ENCODE results near the gene SYT9. TPM values are rescaled to one million over a fixed set of nuclear protein-coding genes. Genes with fewer than 3 reads are reported as not detected.

SYT9 gene
- polyA plus RNA-seq, 2 of the 4 experiments (the other 2 are of a cell fraction), result 0.10 TPM; not detected in 1

DNA sequence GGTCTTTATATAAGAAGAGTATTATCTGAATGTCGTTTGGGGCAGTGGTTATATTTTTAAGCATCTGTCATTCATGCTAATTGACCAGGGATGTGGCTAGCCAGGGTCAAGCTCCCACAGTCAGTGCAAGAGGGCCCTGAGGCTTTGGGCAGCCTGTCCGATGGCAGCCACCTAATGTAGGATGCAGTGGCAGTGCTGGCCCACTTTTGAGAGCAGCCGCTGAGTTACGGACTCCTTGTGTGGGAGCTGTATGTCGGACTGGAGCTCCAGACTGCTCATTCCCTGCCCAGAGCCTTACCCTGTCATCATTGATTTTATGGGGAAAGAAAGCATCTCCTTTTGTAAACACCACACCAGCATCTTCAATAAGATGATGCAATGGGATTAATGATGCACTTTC lies 99.5 kb downstream of the SYT9 start:
- no peak for DNase-seq (ENCODE audit: low read depth in 1 of 2, low spot score in 1 of 2)
- H3K4me3 ChIP-seq, result no peak overlapping the region
- WGBS (ENCODE audit: missing lambda C conversion rate), result 30% methylated on average over 5 of the region's 5 CpGs
- no peaks in the 10 kb centered on the region for H3K4me1 ChIP-seq
- TF ChIP-seq POLR2AphosphoS2 (conservative IDR thresholded peaks at IDR 0.05; ENCODE audit: low read length), result no peak
- no peak for TF ChIP-seq HOXA7 (CRISPR knock-in tag; IDR thresholded peaks at IDR 0.05)
- TF ChIP-seq, protein P1, sequence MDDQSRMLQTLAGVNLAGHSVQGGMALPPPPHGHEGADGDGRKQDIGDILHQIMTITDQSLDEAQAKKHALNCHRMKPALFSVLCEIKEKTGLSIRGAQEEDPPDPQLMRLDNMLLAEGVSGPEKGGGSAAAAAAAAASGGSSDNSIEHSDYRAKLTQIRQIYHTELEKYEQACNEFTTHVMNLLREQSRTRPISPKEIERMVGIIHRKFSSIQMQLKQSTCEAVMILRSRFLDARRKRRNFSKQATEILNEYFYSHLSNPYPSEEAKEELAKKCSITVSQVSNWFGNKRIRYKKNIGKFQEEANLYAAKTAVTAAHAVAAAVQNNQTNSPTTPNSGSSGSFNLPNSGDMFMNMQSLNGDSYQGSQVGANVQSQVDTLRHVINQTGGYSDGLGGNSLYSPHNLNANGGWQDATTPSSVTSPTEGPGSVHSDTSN (IDR thresholded peaks at IDR 0.05), result no peak
- no peak for TF ChIP-seq CHD2 (IDR thresholded peaks at IDR 0.05; ENCODE audit: low read length, partially characterized antibody)
- no peak for TF ChIP-seq NFE2L2 (conservative IDR thresholded peaks at IDR 0.05; ENCODE audit: low read length)
- TF ChIP-seq MAFK (IDR thresholded peaks at IDR 0.05; ENCODE audit: partially characterized antibody), result no peak
- TF ChIP-seq, protein P2, sequence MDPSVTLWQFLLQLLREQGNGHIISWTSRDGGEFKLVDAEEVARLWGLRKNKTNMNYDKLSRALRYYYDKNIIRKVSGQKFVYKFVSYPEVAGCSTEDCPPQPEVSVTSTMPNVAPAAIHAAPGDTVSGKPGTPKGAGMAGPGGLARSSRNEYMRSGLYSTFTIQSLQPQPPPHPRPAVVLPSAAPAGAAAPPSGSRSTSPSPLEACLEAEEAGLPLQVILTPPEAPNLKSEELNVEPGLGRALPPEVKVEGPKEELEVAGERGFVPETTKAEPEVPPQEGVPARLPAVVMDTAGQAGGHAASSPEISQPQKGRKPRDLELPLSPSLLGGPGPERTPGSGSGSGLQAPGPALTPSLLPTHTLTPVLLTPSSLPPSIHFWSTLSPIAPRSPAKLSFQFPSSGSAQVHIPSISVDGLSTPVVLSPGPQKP (IDR thresholded peaks at IDR 0.05; ENCODE audit: low read depth, low read length), result no peak
- no peak for TF ChIP-seq EP300 (IDR thresholded peaks at IDR 0.05)
- TF ChIP-seq RCOR1 (IDR thresholded peaks at IDR 0.05; ENCODE audit: low read depth, low read length), result no peak
- TF ChIP-seq, protein P3, sequence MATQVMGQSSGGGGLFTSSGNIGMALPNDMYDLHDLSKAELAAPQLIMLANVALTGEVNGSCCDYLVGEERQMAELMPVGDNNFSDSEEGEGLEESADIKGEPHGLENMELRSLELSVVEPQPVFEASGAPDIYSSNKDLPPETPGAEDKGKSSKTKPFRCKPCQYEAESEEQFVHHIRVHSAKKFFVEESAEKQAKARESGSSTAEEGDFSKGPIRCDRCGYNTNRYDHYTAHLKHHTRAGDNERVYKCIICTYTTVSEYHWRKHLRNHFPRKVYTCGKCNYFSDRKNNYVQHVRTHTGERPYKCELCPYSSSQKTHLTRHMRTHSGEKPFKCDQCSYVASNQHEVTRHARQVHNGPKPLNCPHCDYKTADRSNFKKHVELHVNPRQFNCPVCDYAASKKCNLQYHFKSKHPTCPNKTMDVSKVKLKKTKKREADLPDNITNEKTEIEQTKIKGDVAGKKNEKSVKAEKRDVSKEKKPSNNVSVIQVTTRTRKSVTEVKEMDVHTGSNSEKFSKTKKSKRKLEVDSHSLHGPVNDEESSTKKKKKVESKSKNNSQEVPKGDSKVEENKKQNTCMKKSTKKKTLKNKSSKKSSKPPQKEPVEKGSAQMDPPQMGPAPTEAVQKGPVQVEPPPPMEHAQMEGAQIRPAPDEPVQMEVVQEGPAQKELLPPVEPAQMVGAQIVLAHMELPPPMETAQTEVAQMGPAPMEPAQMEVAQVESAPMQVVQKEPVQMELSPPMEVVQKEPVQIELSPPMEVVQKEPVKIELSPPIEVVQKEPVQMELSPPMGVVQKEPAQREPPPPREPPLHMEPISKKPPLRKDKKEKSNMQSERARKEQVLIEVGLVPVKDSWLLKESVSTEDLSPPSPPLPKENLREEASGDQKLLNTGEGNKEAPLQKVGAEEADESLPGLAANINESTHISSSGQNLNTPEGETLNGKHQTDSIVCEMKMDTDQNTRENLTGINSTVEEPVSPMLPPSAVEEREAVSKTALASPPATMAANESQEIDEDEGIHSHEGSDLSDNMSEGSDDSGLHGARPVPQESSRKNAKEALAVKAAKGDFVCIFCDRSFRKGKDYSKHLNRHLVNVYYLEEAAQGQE (IDR thresholded peaks at IDR 0.05), result no peak
- TF ChIP-seq, protein P4, sequence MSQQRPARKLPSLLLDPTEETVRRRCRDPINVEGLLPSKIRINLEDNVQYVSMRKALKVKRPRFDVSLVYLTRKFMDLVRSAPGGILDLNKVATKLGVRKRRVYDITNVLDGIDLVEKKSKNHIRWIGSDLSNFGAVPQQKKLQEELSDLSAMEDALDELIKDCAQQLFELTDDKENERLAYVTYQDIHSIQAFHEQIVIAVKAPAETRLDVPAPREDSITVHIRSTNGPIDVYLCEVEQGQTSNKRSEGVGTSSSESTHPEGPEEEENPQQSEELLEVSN (IDR thresholded peaks at IDR 0.05; ENCODE audit: borderline replicate concordance, low read depth), result no peak
- no peak for TF ChIP-seq HEYL (CRISPR knock-in tag; IDR thresholded peaks at IDR 0.05)
- no peak for TF ChIP-seq ZSCAN20 (CRISPR knock-in tag; IDR thresholded peaks at IDR 0.05)
- no peaks in the 10 kb centered on the region for H3K9me3 ChIP-seq
- H3K4me2 ChIP-seq, result no peak overlapping the region
- FAIRE-seq, result no peak
- H3K27ac ChIP-seq, result no peak overlapping the region
- ChIA-PET POLR2A (no interaction called here), CTCF (interaction anchor here (1.5 to 1.7 kb wide), 2 partner anchors 52 to 220 kb away, joined by 4 read pairs; no protein-coding TSS in a partner anchor)
- ATAC-seq, result no peak

DNA sequence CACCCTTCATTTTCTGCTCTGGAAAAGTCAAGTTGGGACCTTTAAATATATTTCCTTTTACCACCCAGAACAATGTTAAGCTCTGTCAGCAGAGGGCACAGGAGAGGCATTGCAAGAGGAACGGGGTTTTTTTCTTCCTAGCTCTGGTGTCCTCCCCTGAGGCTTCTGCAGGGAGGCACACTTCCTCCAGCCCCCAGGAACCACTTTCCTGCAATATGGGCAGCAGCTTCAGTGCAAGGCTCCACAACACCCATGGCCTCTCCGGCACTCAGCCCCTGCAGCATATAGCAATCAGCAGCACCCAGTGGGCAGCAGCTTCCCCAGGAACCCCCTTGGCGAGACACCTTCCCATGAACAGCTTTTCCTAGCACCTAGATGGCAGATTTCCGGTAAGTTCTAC lies 101.4 kb downstream of the SYT9 start:
- WGBS (ENCODE audit: missing lambda C conversion rate), result 0% methylated on average over 3 of the region's 4 CpGs
- TF ChIP-seq CBX2 (IDR thresholded peaks at IDR 0.05; ENCODE audit: borderline replicate concordance, low read depth), result no peak
- TF ChIP-seq TP53 (CRISPR knock-in tag; IDR thresholded peaks at IDR 0.05), result no peak
- no peak for TF ChIP-seq CHD2 (IDR thresholded peaks at IDR 0.05; ENCODE audit: low read length, partially characterized antibody)
- no peak for TF ChIP-seq FOSL2 (IDR thresholded peaks at IDR 0.05)
- no peak for TF ChIP-seq FOSL2 (CRISPR knock-in tag; IDR thresholded peaks at IDR 0.05)
- no peak for TF ChIP-seq ZSCAN20 (CRISPR knock-in tag; IDR thresholded peaks at IDR 0.05)
- TF ChIP-seq, protein P5, sequence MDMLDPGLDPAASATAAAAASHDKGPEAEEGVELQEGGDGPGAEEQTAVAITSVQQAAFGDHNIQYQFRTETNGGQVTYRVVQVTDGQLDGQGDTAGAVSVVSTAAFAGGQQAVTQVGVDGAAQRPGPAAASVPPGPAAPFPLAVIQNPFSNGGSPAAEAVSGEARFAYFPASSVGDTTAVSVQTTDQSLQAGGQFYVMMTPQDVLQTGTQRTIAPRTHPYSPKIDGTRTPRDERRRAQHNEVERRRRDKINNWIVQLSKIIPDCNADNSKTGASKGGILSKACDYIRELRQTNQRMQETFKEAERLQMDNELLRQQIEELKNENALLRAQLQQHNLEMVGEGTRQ (IDR thresholded peaks at IDR 0.05), result no peak
- TF ChIP-seq RFX5 (IDR thresholded peaks at IDR 0.05), result no peak
- TF ChIP-seq JUN (IDR thresholded peaks at IDR 0.05), result no peak
- peak; percentile 77 for TF ChIP-seq SMC3 (IDR thresholded peaks at IDR 0.05)
- peak; percentile 55 to 59 for TF ChIP-seq RAD21 (conservative IDR thresholded peaks at IDR 0.05 in 1 of 2, IDR thresholded peaks at IDR 0.05 in 1 of 2)
- TF ChIP-seq KDM1A (IDR thresholded peaks at IDR 0.05; ENCODE audit: low read depth), result no peak
- TF ChIP-seq ZC3H11A (IDR thresholded peaks at IDR 0.05), result no peak
- no peak for TF ChIP-seq ZFP36 (IDR thresholded peaks at IDR 0.05; ENCODE audit: borderline replicate concordance, partially characterized antibody)
- no peak for TF ChIP-seq FOSB (CRISPR knock-in tag; IDR thresholded peaks at IDR 0.05)
- TF ChIP-seq, protein P2 (IDR thresholded peaks at IDR 0.05; ENCODE audit: low read depth, low read length), result no peak
- no peak for TF ChIP-seq EHF (CRISPR knock-in tag; IDR thresholded peaks at IDR 0.05)
- TF ChIP-seq HOXB13 (CRISPR knock-in tag; IDR thresholded peaks at IDR 0.05; ENCODE audit: low read depth), result no peak
- TF ChIP-seq, protein P6, sequence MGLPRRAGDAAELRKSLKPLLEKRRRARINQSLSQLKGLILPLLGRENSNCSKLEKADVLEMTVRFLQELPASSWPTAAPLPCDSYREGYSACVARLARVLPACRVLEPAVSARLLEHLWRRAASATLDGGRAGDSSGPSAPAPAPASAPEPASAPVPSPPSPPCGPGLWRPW (IDR thresholded peaks at IDR 0.05), result no peak
- TF ChIP-seq HDAC2 (IDR thresholded peaks at IDR 0.05), result no peak
- TF ChIP-seq MYC (IDR thresholded peaks at IDR 0.05; ENCODE audit: borderline replicate concordance, low read length), result no peak

More for the DNA sequence above, 101.4 kb downstream of the SYT9 start:
- CTCF ChIA-PET, result interaction anchor here (0.6 to 3.7 kb wide), 15 partner anchors 9 to 339 kb away, joined by 3 to 13 read pairs (median 4); no protein-coding TSS in a partner anchor
- FAIRE-seq (no peak), ATAC-seq (peak; percentile 74 to 89; a peak in 4 of 6 replicates), DNase-seq (ENCODE audit: low read depth in 1 of 2, low spot score in 1 of 2) (peak; percentile 29 to 43)
- POLR2A ChIA-PET, result no interaction called here
- Histone ChIP-seq H3K4me2 (no peak overlapping the region), H3K4me1 (no peaks in the 10 kb centered on the region), H3K4me3 (no peak overlapping the region), H3K27ac (no peak overlapping the region), H3K9me3 (no peaks in the 10 kb centered on the region)

Data from A549 (cell line).